OCI-LY1 (cell line): Measurements from ENCODE around the gene COPS4.

Source experiments
- H2AFZ ChIP-seq: fragments of 200-600 bp; sonication (generic), shearing (Covaris generic); 2 replicates; pipeline ENCODE4 v1.6.0; 2014; ENCODE audit warnings: antibody characterized with exemption, mild to moderate bottlenecking, low read length
- H3F3A ChIP-seq: fragments of 200-600 bp; sonication (generic), shearing (Covaris generic); 2 replicates; pipeline ENCODE4 v1.6.0; 2014; ENCODE audit warnings: mild to moderate bottlenecking, antibody characterized with exemption, low read length, moderate library complexity; ENCODE audit not compliant: insufficient read depth
- H3K27ac ChIP-seq: fragments of 200-600 bp; sonication (generic); 2 replicates; pipeline ENCODE4 v1.5.1; 2014; ENCODE audit warnings: low read length, mixed run types, mild to moderate bottlenecking, low read depth; ENCODE audit not compliant: poor library complexity, severe bottlenecking
- H3K27me3 ChIP-seq: fragments of 200-600 bp; sonication (generic); 2 replicates; pipeline ENCODE4 v1.6.0; 2014; ENCODE audit warnings: antibody characterized with exemption, mild to moderate bottlenecking, low read length, moderate library complexity; ENCODE audit not compliant: insufficient read depth
- H3K36me3 ChIP-seq: fragments of 200-600 bp; sonication (generic); 2 replicates; pipeline ENCODE4 v1.6.1; 2014; ENCODE audit warnings: mild to moderate bottlenecking, antibody characterized with exemption, low read length, moderate library complexity, mixed read lengths; ENCODE audit not compliant: insufficient read depth
- H3K4me1 ChIP-seq: fragments of 200-600 bp; sonication (generic); 2 replicates; pipeline ENCODE4 v1.5.1; 2014; ENCODE audit warnings: mild to moderate bottlenecking, low read length, moderate library complexity; ENCODE audit not compliant: insufficient read depth, severe bottlenecking
- H3K4me2 ChIP-seq: fragments of 200-600 bp; sonication (generic), shearing (Covaris generic); 2 replicates; pipeline ENCODE4 v1.6.1; 2014; ENCODE audit warnings: low read length
- H3K4me3 ChIP-seq: fragments of 200-600 bp; sonication (generic); 2 replicates; pipeline ENCODE4 v1.5.1; 2014; ENCODE audit warnings: low read length, low read depth, mild to moderate bottlenecking, mixed read lengths; ENCODE audit not compliant: poor library complexity, severe bottlenecking
- H3K79me2 ChIP-seq: fragments of 200-600 bp; shearing (Covaris generic); 2 replicates; pipeline ENCODE4 v1.6.1; 2016; ENCODE audit warnings: mixed run types, low read length, mixed read lengths; ENCODE audit not compliant: insufficient read depth
- H3K9ac ChIP-seq: fragments of 200-600 bp; sonication (generic), shearing (Covaris generic); 2 replicates; pipeline ENCODE4 v1.6.1; 2014; ENCODE audit warnings: mild to moderate bottlenecking, low read length, mixed read lengths
- H3K9me2 ChIP-seq: fragments of 200-600 bp; sonication (generic), shearing (Covaris generic); 2 replicates; pipeline ENCODE4 v1.6.1; 2014; ENCODE audit warnings: low read depth, mild to moderate bottlenecking, low read length, mixed read lengths
- H3K9me3 ChIP-seq: fragments of 200-600 bp; shearing (Covaris generic); 2 replicates; pipeline ENCODE4 v1.6.1; 2014; ENCODE audit warnings: low read length, mixed read lengths
- H4K20me1 ChIP-seq: fragments of 200-600 bp; sonication (generic), shearing (Covaris generic); 2 replicates; pipeline ENCODE4 v1.6.0; 2016; ENCODE audit warnings: mild to moderate bottlenecking, low read length; ENCODE audit not compliant: insufficient read depth
- CTCF ChIP-seq: fragments of 200-600 bp; sonication (generic), shearing (Covaris generic); IDR thresholded peaks from 2 replicates; pipeline ENCODE4 v1.5.1; 2017; ENCODE audit warnings: mild to moderate bottlenecking, antibody characterized with exemption, low read length, moderate library complexity, mixed read lengths
- EZH2 ChIP-seq: fragments of 200-600 bp; sonication (generic), shearing (Covaris generic); IDR thresholded peaks from 2 replicates; pipeline ENCODE4 v1.8.0; 2017; ENCODE audit warnings: borderline replicate concordance, mixed run types, mild to moderate bottlenecking, antibody characterized with exemption, low read length, moderate library complexity, mixed read lengths

Gene COPS4

GRCh38 chr4:83089410-83090157 lies 54.6 kb downstream of the COPS4 start:
- H3K9me2 ChIP-seq: no peaks in the 10 kb centered on the region
- no peaks in the 10 kb centered on the region for H3K27me3 ChIP-seq
- H3K36me3 ChIP-seq: no peaks in the 10 kb centered on the region
- H3K4me3 ChIP-seq: no peak overlapping the region
- no peak overlapping the region for H3K27ac ChIP-seq
- H3K79me2 ChIP-seq: no peaks in the 10 kb centered on the region
- no peak overlapping the region for H2AFZ ChIP-seq
- no peaks in the 10 kb centered on the region for H3K4me1 ChIP-seq
- no peaks in the 10 kb centered on the region for H4K20me1 ChIP-seq
- no peak overlapping the region for H3K9ac ChIP-seq
- no peaks in the 10 kb centered on the region for H3F3A ChIP-seq
- H3K4me2 ChIP-seq: no peak overlapping the region
- TF ChIP-seq CTCF (no peak), EZH2 (no peak)
- no peaks in the 10 kb centered on the region for H3K9me3 ChIP-seq

- TF ChIP-seq CTCF (no peak), EZH2 (no peak)
- no peak overlapping the region for H2AFZ ChIP-seq
Observed at GRCh38 chr4:83093060-83093640, 58.2 kb downstream of the COPS4 start.

GRCh38 chr4:83096397-83096796 lies 61.4 kb downstream of the COPS4 start:
- Histone ChIP-seq H3K4me3 (no peak overlapping the region), H3K4me1 (no peaks in the 10 kb centered on the region)

More at GRCh38 chr4:83093060-83093640, 58.2 kb downstream of the COPS4 start:
- Histone ChIP-seq H3K4me2 (no peak overlapping the region), H3K27ac (no peak overlapping the region), H3K4me3 (no peak overlapping the region), H3K9me2 (no peaks in the 10 kb centered on the region), H3K4me1 (no peaks in the 10 kb centered on the region), H4K20me1 (no peaks in the 10 kb centered on the region), H3F3A (no peaks in the 10 kb centered on the region), H3K9ac (no peak overlapping the region), H3K79me2 (no peaks in the 10 kb centered on the region), H3K9me3 (no peaks in the 10 kb centered on the region), H3K27me3 (no peaks in the 10 kb centered on the region), H3K36me3 (no peaks in the 10 kb centered on the region)

More at GRCh38 chr4:83096397-83096796, 61.4 kb downstream of the COPS4 start:
- no peak overlapping the region for H2AFZ ChIP-seq
- no peaks in the 10 kb centered on the region for H3K9me3 ChIP-seq
- H3K9ac ChIP-seq: no peak overlapping the region
- no peaks in the 10 kb centered on the region for H3F3A ChIP-seq
- no peaks in the 10 kb centered on the region for H3K36me3 ChIP-seq
- H3K27me3 ChIP-seq: no peaks in the 10 kb centered on the region
- H3K9me2 ChIP-seq: no peaks in the 10 kb centered on the region
- H3K79me2 ChIP-seq: no peaks in the 10 kb centered on the region
- H3K27ac ChIP-seq: no peak overlapping the region
- no peaks in the 10 kb centered on the region for H4K20me1 ChIP-seq
- H3K4me2 ChIP-seq: no peak overlapping the region
- TF ChIP-seq EZH2 (no peak), CTCF (no peak)
